ENCODE results near the gene MUC4.

GRCh38 chr3:195805181-195805580 is 6.5 kb downstream of the MUC4 start:
- TF ChIP-seq, protein P1, sequence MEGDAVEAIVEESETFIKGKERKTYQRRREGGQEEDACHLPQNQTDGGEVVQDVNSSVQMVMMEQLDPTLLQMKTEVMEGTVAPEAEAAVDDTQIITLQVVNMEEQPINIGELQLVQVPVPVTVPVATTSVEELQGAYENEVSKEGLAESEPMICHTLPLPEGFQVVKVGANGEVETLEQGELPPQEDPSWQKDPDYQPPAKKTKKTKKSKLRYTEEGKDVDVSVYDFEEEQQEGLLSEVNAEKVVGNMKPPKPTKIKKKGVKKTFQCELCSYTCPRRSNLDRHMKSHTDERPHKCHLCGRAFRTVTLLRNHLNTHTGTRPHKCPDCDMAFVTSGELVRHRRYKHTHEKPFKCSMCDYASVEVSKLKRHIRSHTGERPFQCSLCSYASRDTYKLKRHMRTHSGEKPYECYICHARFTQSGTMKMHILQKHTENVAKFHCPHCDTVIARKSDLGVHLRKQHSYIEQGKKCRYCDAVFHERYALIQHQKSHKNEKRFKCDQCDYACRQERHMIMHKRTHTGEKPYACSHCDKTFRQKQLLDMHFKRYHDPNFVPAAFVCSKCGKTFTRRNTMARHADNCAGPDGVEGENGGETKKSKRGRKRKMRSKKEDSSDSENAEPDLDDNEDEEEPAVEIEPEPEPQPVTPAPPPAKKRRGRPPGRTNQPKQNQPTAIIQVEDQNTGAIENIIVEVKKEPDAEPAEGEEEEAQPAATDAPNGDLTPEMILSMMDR (IDR thresholded peaks at IDR 0.05), result no peak
- no peak for TF ChIP-seq POLR2AphosphoS5 (IDR thresholded peaks at IDR 0.05; ENCODE audit: low read depth, low read length)
- TF ChIP-seq REST (IDR thresholded peaks at IDR 0.05; ENCODE audit: insufficient read depth in 1 of 2, low read depth in 2 of 2, low read length in 1 of 2), result no peak
- TF ChIP-seq TCF7L2 (IDR thresholded peaks at IDR 0.05; ENCODE audit: low read depth, low read length), result no peak
- no peak for TF ChIP-seq SIN3A (IDR thresholded peaks at IDR 0.05; ENCODE audit: borderline replicate concordance, insufficient read depth, low read depth, low read length)
